DND-41 (cell line): ENCODE data around the gene RNF151.

Experiments used
- ATAC-seq: fragments of 200-7000 bp; cut with Tn5 transposase; 3 replicates; pipeline ENCODE4 v1.9.1; 2021; ENCODE audit warnings: low read depth; ENCODE audit not compliant: insufficient read depth
- DNase-seq: peaks from one replicate; pipeline ENCODE4 v3.0.0-alpha.2; 2020
- H2AFZ ChIP-seq: 2 replicates; pipeline ENCODE4 v1.6.0; 2012; ENCODE audit warnings: low read depth, low read length
- H3K27ac ChIP-seq: 2 replicates; pipeline ENCODE4 v1.5.1; 2012; ENCODE audit warnings: low read length, inconsistent platforms
- H3K27me3 ChIP-seq: fragments of 200-600 bp; sonication (generic); 2 replicates; pipeline ENCODE4 v1.6.0; 2012; ENCODE audit warnings: low read length, mild to moderate bottlenecking, inconsistent platforms; ENCODE audit not compliant: insufficient read depth, poor library complexity
- H3K36me3 ChIP-seq: 2 replicates; pipeline ENCODE4 v1.5.1; 2012; ENCODE audit warnings: low read length, inconsistent platforms; ENCODE audit not compliant: insufficient read depth
- H3K4me1 ChIP-seq: 2 replicates; pipeline ENCODE4 v1.5.1; 2012; ENCODE audit warnings: mild to moderate bottlenecking, low read length; ENCODE audit not compliant: insufficient read depth
- H3K4me2 ChIP-seq: 2 replicates; pipeline ENCODE4 v1.6.0; 2012; ENCODE audit warnings: mild to moderate bottlenecking, moderate library complexity, low read length, inconsistent platforms; ENCODE audit not compliant: insufficient read depth
- H3K4me3 ChIP-seq, 2 experiments: fragments of 200-600 bp in 1 of 2; shearing (Covaris generic) in 1 of 2; 2 replicates each; pipeline ENCODE4 v1.5.1; 2012 to 2016; ENCODE audit warnings: inconsistent platforms in 2 of 2, low read length in 2 of 2, mild to moderate bottlenecking in 2 of 2, low read depth in 1 of 2, moderate library complexity in 1 of 2
- H3K79me2 ChIP-seq: 2 replicates; pipeline ENCODE4 v1.6.0; 2012; ENCODE audit warnings: low read length, inconsistent platforms; ENCODE audit not compliant: insufficient read depth
- H3K9ac ChIP-seq: 2 replicates; pipeline ENCODE4 v1.6.0; 2012; ENCODE audit warnings: low read depth, mild to moderate bottlenecking, inconsistent platforms, low read length, moderate library complexity
- H3K9me3 ChIP-seq: 2 replicates; pipeline ENCODE4 v1.5.1; 2012; ENCODE audit warnings: low read length, moderate library complexity, mild to moderate bottlenecking, inconsistent platforms; ENCODE audit not compliant: insufficient read depth, severe bottlenecking
- H4K20me1 ChIP-seq: 2 replicates; pipeline ENCODE4 v1.6.0; 2012; ENCODE audit warnings: low read length; ENCODE audit not compliant: insufficient read depth
- CTCF ChIP-seq: IDR thresholded peaks from 2 replicates; pipeline ENCODE4 v1.5.1; 2012; ENCODE audit warnings: borderline replicate concordance, low read length, moderate library complexity, mild to moderate bottlenecking; ENCODE audit not compliant: poor library complexity, severe bottlenecking; ENCODE audit errors: extremely low read depth
- EZH2 ChIP-seq: IDR thresholded peaks from 3 replicates; pipeline ENCODE4 v1.6.1; 2012; ENCODE audit warnings: borderline replicate concordance, low read depth, mild to moderate bottlenecking, moderate library complexity, low read length, inconsistent platforms; ENCODE audit not compliant: severe bottlenecking

The RNF151 gene

GRCh38 chr16:1966460-1966859 is at the start of gene RNF151:
Gene RNF151, plus strand, starts transcription at chr16:1966856. Its CDS starts 26 bp downstream, at chr16:1966882.
- Histone ChIP-seq H3K4me1 (peaks cover 54% of the 10 kb centered on the region), H3K4me3 (peak within 1 kb of the TSS; percentile 47 to 74; a peak in 3 of 4 replicates), H4K20me1 (peaks cover 23% of the 10 kb centered on the region), H3K36me3 (peaks cover 27% of the 10 kb centered on the region), H2AFZ (no peak within 1 kb of the TSS), H3K9ac (peak within 1 kb of the TSS; percentile 91), H3K4me2 (peak within 1 kb of the TSS; percentile 96), H3K27me3 (no peaks in the 10 kb centered on the region), H3K9me3 (no peaks in the 10 kb centered on the region), H3K79me2 (peaks cover 54% of the 10 kb centered on the region), H3K27ac (peak within 1 kb of the TSS; percentile 86)
- DNase-seq (no peak), ATAC-seq (no peak)
- TF ChIP-seq CTCF, result no peak
- no peak for TF ChIP-seq EZH2

- Histone ChIP-seq H3K4me1 (no peaks in the 10 kb centered on the region), H4K20me1 (no peaks in the 10 kb centered on the region), H3K4me3 (no peak overlapping the region), H3K9ac (no peak overlapping the region), H2AFZ (no peak overlapping the region), H3K4me2 (no peak overlapping the region), H3K79me2 (no peaks in the 10 kb centered on the region), H3K36me3 (no peaks in the 10 kb centered on the region), H3K27ac (no peak overlapping the region), H3K27me3 (no peaks in the 10 kb centered on the region), H3K9me3 (no peaks in the 10 kb centered on the region)
- DNase-seq (no peak), ATAC-seq (no peak)
- TF ChIP-seq EZH2 (no peak), CTCF (no peak)
Measured at GRCh38 chr16:1917056-1917664, 49.5 kb upstream of the RNF151 start.

- Histone ChIP-seq H3K36me3 (no peaks in the 10 kb centered on the region), H3K79me2 (no peaks in the 10 kb centered on the region), H3K4me3 (no peak overlapping the region), H3K9me3 (no peaks in the 10 kb centered on the region), H3K9ac (no peak overlapping the region), H4K20me1 (no peaks in the 10 kb centered on the region), H3K27ac (no peak overlapping the region), H3K4me1 (no peaks in the 10 kb centered on the region), H2AFZ (no peak overlapping the region), H3K27me3 (no peaks in the 10 kb centered on the region), H3K4me2 (no peak overlapping the region)
- ATAC-seq (no peak), DNase-seq (no peak)
- TF ChIP-seq CTCF (no peak), EZH2 (no peak)
Measured at GRCh38 chr16:1917665-1918350, 48.8 kb upstream of the RNF151 start.
